Heart left ventricle (tissue), 13 donors: ENCODE results near the gene NOS1AP.

Experiments
- POLR2A ChIP-seq, 2 donors: fragments of 450-650 bp; IDR thresholded peaks; one replicate each; pipeline ENCODE4 v1.6.1; 2017; ENCODE audit warnings: antibody characterized with exemption in 2 of 2, mild to moderate bottlenecking in 2 of 2, moderate library complexity in 2 of 2
- TF ChIP-seq, protein P1 (sequence below), 12 donors: fragments of 200-600 bp; sonication (generic) in 4 of 12; IDR thresholded peaks; one replicate each; pipeline versions ENCODE4 v1.5.0 to v1.8.0; 2018 to 2022; ENCODE audit warnings: antibody characterized with exemption in 12 of 12, mild to moderate bottlenecking in 5 of 12
- donor health status: ischemic (EF 13 %, LVEDD 7.1; RV severe dilation, severe dysfunction).
- donor health status: DM: no; HTN: yes; CAD: no.
- donor health status: DM: no; HTN: no; CAD: no.
- donor health status: ischemic (EF 25% LVEDD 6.9; RV normal size, moderate dysfunction).
- donor health status: ischemic (EF 25% LVEDD 5.7; RV mildly dilated, moderate dysfunction).
- donor health status: ischemic (EF 35%, LVEDD 5.7; RV mildly dilated, moderate dysfunction).
- donor health status: nonischemic (EF 11% LVEDD 7.7; RV severe dilation, severe dysfunction).
- donor health status: DM: yes; HTN: yes; CAD: no.
- donor health status: PGD.
- donor health status: ischemic (EF 29% LVEDD 5.4; RV normal size, mild dysfunction).
- donor health status: nonischemic (EF 23%, LVEDD 6.1; RV moderate dilation, normal function).

DNA sequence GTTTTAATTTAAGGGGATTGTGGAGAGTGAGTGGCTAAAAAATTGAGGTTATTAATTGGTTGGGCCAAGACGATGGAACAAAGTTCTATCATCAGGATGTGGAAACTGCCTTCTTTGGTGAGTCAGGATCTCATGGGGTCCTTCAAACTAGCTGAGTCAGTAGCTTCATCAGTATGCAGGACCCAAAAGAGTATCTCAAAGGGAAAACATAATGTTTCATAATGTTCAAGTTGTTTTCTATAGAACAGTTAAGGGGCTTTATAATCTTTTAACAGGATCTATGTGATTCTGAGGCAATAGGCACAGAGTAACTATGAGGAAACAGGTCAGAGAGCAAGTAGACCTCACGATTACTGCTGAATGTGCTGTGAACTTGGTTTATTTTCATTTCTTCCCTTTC is 42.6 kb upstream of the NOS1AP start:
- TF ChIP-seq, protein P1, sequence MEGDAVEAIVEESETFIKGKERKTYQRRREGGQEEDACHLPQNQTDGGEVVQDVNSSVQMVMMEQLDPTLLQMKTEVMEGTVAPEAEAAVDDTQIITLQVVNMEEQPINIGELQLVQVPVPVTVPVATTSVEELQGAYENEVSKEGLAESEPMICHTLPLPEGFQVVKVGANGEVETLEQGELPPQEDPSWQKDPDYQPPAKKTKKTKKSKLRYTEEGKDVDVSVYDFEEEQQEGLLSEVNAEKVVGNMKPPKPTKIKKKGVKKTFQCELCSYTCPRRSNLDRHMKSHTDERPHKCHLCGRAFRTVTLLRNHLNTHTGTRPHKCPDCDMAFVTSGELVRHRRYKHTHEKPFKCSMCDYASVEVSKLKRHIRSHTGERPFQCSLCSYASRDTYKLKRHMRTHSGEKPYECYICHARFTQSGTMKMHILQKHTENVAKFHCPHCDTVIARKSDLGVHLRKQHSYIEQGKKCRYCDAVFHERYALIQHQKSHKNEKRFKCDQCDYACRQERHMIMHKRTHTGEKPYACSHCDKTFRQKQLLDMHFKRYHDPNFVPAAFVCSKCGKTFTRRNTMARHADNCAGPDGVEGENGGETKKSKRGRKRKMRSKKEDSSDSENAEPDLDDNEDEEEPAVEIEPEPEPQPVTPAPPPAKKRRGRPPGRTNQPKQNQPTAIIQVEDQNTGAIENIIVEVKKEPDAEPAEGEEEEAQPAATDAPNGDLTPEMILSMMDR (IDR thresholded peaks at IDR 0.05), result no peak
- no peak for TF ChIP-seq POLR2A (IDR thresholded peaks at IDR 0.05)
